GM19025 (cell line): ENCODE data around the gene OR52L1.

Experiments
- ATAC-seq: cut with Tn5 transposase; IDR thresholded peaks from one replicate; pipeline ENCODE4 v1.9.1; 2021; ENCODE audit warnings: mild to moderate bottlenecking, low read depth, moderate library complexity; ENCODE audit not compliant: unreplicated experiment

The OR52L1 gene

GRCh38 chr11:5941951-5942350 is 44.8 kb downstream of the OR52L1 start, which contains the start of gene OR56A3:
TSS of gene OR56A3 (plus strand) at chr11:5942251. CDS start at chr11:5947347, 5,096 bp downstream.
- no peak for ATAC-seq

- ATAC-seq = no peak
Observed at GRCh38 chr11:5940748-5941147, 46.0 kb downstream of the OR52L1 start.

GRCh38 chr11:5938603-5938965 is 48.2 kb downstream of the OR52L1 start:
- no peak for ATAC-seq

- no peak for ATAC-seq
Observed at GRCh38 chr11:5937868-5938602, 48.8 kb downstream of the OR52L1 start.
